ENCODE data around the gene MAG. TPM values are rescaled to one million over a fixed set of nuclear protein-coding genes. Genes with fewer than 3 reads are reported as not detected.
A peak's percentile ranks its signal among the peaks of the same experiment; 100 is the strongest.

MAG gene
- total RNA-seq, 1 donor from 2014 or later, result not detected

GRCh38 chr19:35345671-35346111, 53.7 kb downstream of the MAG start:
- H3K4me1 ChIP-seq, result no peaks in the 10 kb centered on the region
- H3K9me3 ChIP-seq, result no peaks in the 10 kb centered on the region
- intact Hi-C loops (cut with DNase I), result no loop called here
- no peak overlapping the region for H3K27ac ChIP-seq
- peak in 1 of 2 donors; percentile 58 for DNase-seq (ENCODE audit: low spot score in 2 of 2)
- TF ChIP-seq CTCF (IDR thresholded peaks at IDR 0.05), result no peak
- no peaks in the 10 kb centered on the region for H3K36me3 ChIP-seq
- no peaks in the 10 kb centered on the region for H3K27me3 ChIP-seq
- H3K4me3 ChIP-seq, result no peak overlapping the region

GRCh38 chr19:35346193-35347052, 54.5 kb downstream of the MAG start:
- TF ChIP-seq CTCF (IDR thresholded peaks at IDR 0.05), result no peak

GRCh38 chr19:35347171-35347929, 55.4 kb downstream of the MAG start, which contains the start of gene FFAR1:
FFAR1 (plus strand) TSS chr19:35347902; CDS start chr19:35351552, 3,650 bp downstream.
- no peak for TF ChIP-seq CTCF (IDR thresholded peaks at IDR 0.05)
- Histone ChIP-seq H3K27me3 (no peaks in the 10 kb centered on the region), H3K36me3 (no peaks in the 10 kb centered on the region), H3K4me1 (no peaks in the 10 kb centered on the region), H3K4me3 (no peak within 1 kb of the TSS), H3K9me3 (no peaks in the 10 kb centered on the region), H3K27ac (no peak within 1 kb of the TSS)
- peak in 1 of 2 donors; percentile 68 for DNase-seq (ENCODE audit: low spot score in 2 of 2)
- intact Hi-C loops (cut with DNase I), result no loop called here

More at GRCh38 chr19:35346193-35347052, 54.5 kb downstream of the MAG start:
- Histone ChIP-seq H3K27ac (no peak overlapping the region), H3K27me3 (no peaks in the 10 kb centered on the region), H3K4me3 (no peak overlapping the region), H3K36me3 (no peaks in the 10 kb centered on the region), H3K9me3 (no peaks in the 10 kb centered on the region), H3K4me1 (no peaks in the 10 kb centered on the region)
- DNase-seq (ENCODE audit: low spot score in 2 of 2), result peak in 1 of 2 donors; percentile 61
- intact Hi-C loops (cut with DNase I), result no loop called here

- H3K4me1 ChIP-seq, result no peaks in the 10 kb centered on the region
- intact Hi-C loops (cut with DNase I), result no loop called here
- H3K9me3 ChIP-seq, result no peaks in the 10 kb centered on the region
- H3K27me3 ChIP-seq, result no peaks in the 10 kb centered on the region
- TF ChIP-seq CTCF (IDR thresholded peaks at IDR 0.05), result no peak
- DNase-seq (ENCODE audit: low spot score in 2 of 2), result no peak
- no peak overlapping the region for H3K4me3 ChIP-seq
- H3K36me3 ChIP-seq, result no peaks in the 10 kb centered on the region
- no peak overlapping the region for H3K27ac ChIP-seq
Measured at GRCh38 chr19:35347930-35348298, 56.0 kb downstream of the MAG start.

GRCh38 chr19:35348911-35349611, 57.1 kb downstream of the MAG start:
- DNase-seq (ENCODE audit: low spot score in 2 of 2), result peak in 1 of 2 donors; percentile 45
- no peaks in the 10 kb centered on the region for H3K9me3 ChIP-seq
- H3K27me3 ChIP-seq, result no peaks in the 10 kb centered on the region
- intact Hi-C loops (cut with DNase I), result no loop called here
- H3K36me3 ChIP-seq, result no peaks in the 10 kb centered on the region
- no peak overlapping the region for H3K27ac ChIP-seq
- no peaks in the 10 kb centered on the region for H3K4me1 ChIP-seq
- no peak for TF ChIP-seq CTCF (IDR thresholded peaks at IDR 0.05)
- H3K4me3 ChIP-seq, result no peak overlapping the region

All from ascending aorta (tissue), 2 donors.